GM12878 (cell line): ENCODE data around the gene WNT5B. TPM values are rescaled to one million over a fixed set of nuclear protein-coding genes. Genes with fewer than 3 reads are reported as not detected.

ENCODE experiments used
- ATAC-seq: fragments of 200-7000 bp; cut with Tn5 transposase; 3 replicates; pipeline ENCODE4 v1.9.1; 2020; ENCODE audit warnings: mild to moderate bottlenecking, moderate library complexity
- BruUV-seq: library from RNA; stranded (reverse); fragments of 400-500 nt; replicated peaks from 2 replicates; lab custom pipeline; 2021; lab: Mats Ljungman, UMichigan
- CTCF ChIA-PET: fragments of 300-600 bp; sonication (Branson Sonifier 250); formaldehyde crosslinking; extraction: SDS; loops from one replicate; lab custom pipeline; 2021; ENCODE audit warnings: inconsistent platforms; lab: Yijun Ruan, JAX
- POLR2A ChIA-PET: fragments of 350-600 bp; formaldehyde crosslinking; extraction: SDS; loops from one replicate; lab custom pipeline; 2021; ENCODE audit warnings: inconsistent platforms; lab: Charles Lee
- RAD21 ChIA-PET: fragments of 300-600 bp; sonication (Branson Sonifier 250); formaldehyde crosslinking; loops from one replicate; lab custom pipeline; 2023; ENCODE audit warnings: antibody characterized with exemption; ENCODE audit not compliant: unreplicated experiment; lab: Charles Lee
- SMC1A ChIA-PET: fragments of 300-600 bp; sonication (Branson Sonifier 250); formaldehyde crosslinking; loops from one replicate; lab custom pipeline; 2023; ENCODE audit not compliant: unreplicated experiment, uncharacterized antibody; lab: Charles Lee
- DNase-seq: peaks from one replicate; pipeline ENCODE4 v3.0.0-alpha.2; 2011; ENCODE audit warnings: low read depth, low spot score
- FAIRE-seq: peaks from 3 replicates; lab custom pipeline; 2011; peaks lifted over from hg19 to GRCh38; lab: Jason Lieb, UNC
- H2AFZ ChIP-seq: 2 replicates; pipeline ENCODE4 v1.6.0; 2011; ENCODE audit warnings: low read depth, low read length, control low read depth; ENCODE audit not compliant: control insufficient read depth
- H3K27ac ChIP-seq: 2 replicates; pipeline ENCODE4 v1.5.1; 2011; ENCODE audit warnings: control low read depth; ENCODE audit not compliant: control insufficient read depth, insufficient read depth
- H3K27me3 ChIP-seq, 2 experiments: replicated peaks in 1 of 2; 2 replicates each; pipeline versions ENCODE4 v1.6.0 to v1.6.1; 2011; ENCODE audit warnings: low read length in 1 of 2; ENCODE audit not compliant: control insufficient read depth in 2 of 2, insufficient read depth in 2 of 2
- H3K36me3 ChIP-seq, 2 experiments: 2 replicates each; pipeline ENCODE4 v1.5.1; 2011; ENCODE audit warnings: low read length in 1 of 2; ENCODE audit not compliant: control insufficient read depth in 2 of 2, insufficient read depth in 2 of 2
- H3K4me1 ChIP-seq: 2 replicates; pipeline ENCODE4 v1.6.1; 2011; ENCODE audit warnings: mild to moderate bottlenecking, low read length, moderate library complexity, mixed read lengths; ENCODE audit not compliant: control insufficient read depth, insufficient read depth
- H3K4me2 ChIP-seq: 2 replicates; pipeline ENCODE4 v1.6.0; 2011; ENCODE audit warnings: control low read depth; ENCODE audit not compliant: control insufficient read depth, insufficient read depth
- H3K4me3 ChIP-seq: fragments of 200-600 bp; sonication (generic); 2 replicates; pipeline ENCODE4 v1.5.1; 2016
- H3K79me2 ChIP-seq: 2 replicates; pipeline ENCODE4 v1.6.0; 2011; ENCODE audit warnings: low read length; ENCODE audit not compliant: control insufficient read depth, insufficient read depth
- H3K9ac ChIP-seq: 2 replicates; pipeline ENCODE4 v1.8.0; 2011; ENCODE audit warnings: low read length, control low read depth, mixed read lengths; ENCODE audit not compliant: control insufficient read depth, insufficient read depth
- H3K9me3 ChIP-seq: replicated peaks from 3 replicates; pipeline ENCODE4 v1.5.1; 2011; ENCODE audit warnings: mild to moderate bottlenecking, low read length; ENCODE audit not compliant: control insufficient read depth, insufficient read depth
- H4K20me1 ChIP-seq: 2 replicates; pipeline ENCODE4 v1.6.0; 2011; ENCODE audit not compliant: control insufficient read depth, insufficient read depth
- BACH1 ChIP-seq: fragments of 450-650 bp; IDR thresholded peaks from 2 replicates; pipeline ENCODE4 v1.6.1; 2017; ENCODE audit warnings: mild to moderate bottlenecking, borderline replicate concordance
- DPF2 ChIP-seq: fragments of 450-650 bp; IDR thresholded peaks from 2 replicates; pipeline ENCODE4 v1.6.1; 2017; ENCODE audit warnings: mild to moderate bottlenecking
- ELK1 ChIP-seq: IDR thresholded peaks from 2 replicates; pipeline ENCODE4 v1.6.1; 2012; ENCODE audit warnings: low read depth, low read length, improper control_type of control experiment
- GATAD2B ChIP-seq: fragments of 450-650 bp; conservative IDR thresholded peaks from 2 replicates; pipeline ENCODE4 v1.6.1; 2017; ENCODE audit warnings: low read depth, mild to moderate bottlenecking, moderate library complexity
- MEF2A ChIP-seq: IDR thresholded peaks from 2 replicates; pipeline ENCODE4 v1.6.1; 2011; ENCODE audit warnings: low read depth, mild to moderate bottlenecking, low read length, moderate library complexity; ENCODE audit not compliant: insufficient read depth
- POU2F2 ChIP-seq: IDR thresholded peaks from 3 replicates; pipeline ENCODE4 v1.6.1; 2011; ENCODE audit warnings: low read depth, mild to moderate bottlenecking, low read length, borderline replicate concordance
- TCF7 ChIP-seq: IDR thresholded peaks from 2 replicates; pipeline ENCODE4 v1.6.1; 2014; ENCODE audit warnings: antibody characterized with exemption, borderline replicate concordance
- YY1 ChIP-seq: IDR thresholded peaks from 2 replicates; pipeline ENCODE4 v1.6.1; 2011; ENCODE audit warnings: low read depth, mild to moderate bottlenecking, low read length
- ZBED1 ChIP-seq: IDR thresholded peaks from 2 replicates; pipeline ENCODE4 v1.6.1; 2016; ENCODE audit warnings: borderline replicate concordance
- WGBS: methylation state at CpG from one replicate; pipeline ENCODE4 v1.1.6; 2016; ENCODE audit warnings: low lambda C conversion rate; ENCODE audit not compliant: insufficient replicate concordance, insufficient coverage; ENCODE audit errors: missing lambda C conversion rate; 5-methylcytosine and 5-hydroxymethylcytosine counted together
- in situ Hi-C: fragments of 300-500 bp; cut with MboI; formaldehyde crosslinking; loops from 9 replicates; pipeline ENCODE4 v1.14.3; 2018; ENCODE audit warnings: mixed read lengths
- intact Hi-C: fragments of 100-400 bp; cut with micrococcal nuclease; formaldehyde crosslinking; loops from one replicate; pipeline ENCODE4 v1.14.2; 2022; ENCODE audit not compliant: unreplicated experiment
- polyA plus RNA-seq, 11 experiments: library from polyadenylated mRNA; depleted of rRNA in 4 of 11; unstranded in 6 of 11; stranded (reverse) in 5 of 11; fragments of >200 nt; fragmentation: Nextera tagmentation in 4 of 11; fragmentation: Illumina TruSeq in 1 of 11; extraction: Ambion mirVana in 4 of 11; extraction: Trizol in 1 of 11; gene quantifications; 1 replicate in 1 of 11; 2 replicates in 10 of 11; pipeline versions ENCODE4 v1.2.1 to v1.2.3, GENCODE V29; 2011 to 2016; ENCODE audit warnings: inconsistent platforms in 2 of 11, missing spikeins in 2 of 11, low read depth in 1 of 11
- total RNA-seq, 4 experiments: library from RNA; depleted of rRNA in 3 of 4; stranded (reverse); fragments of >200 nt in 3 of 4; fragmentation: Illumina TruSeq in 1 of 4; extraction: Trizol in 1 of 4; gene quantifications; 2 replicates each; pipeline versions ENCODE4 v1.2.1 to v1.2.3, GENCODE V29; 2013 to 2021

WNT5B gene
- total and polyA plus RNA-seq, 10 of the 15 experiments (the other 5 are each of a cell fraction or from before 2014, with no cell fraction given), result 0.45 to 18.3 (median 5.4) TPM

- TF ChIP-seq TCF7 (no peak), MEF2A (no peak), DPF2 (0 out of 2 replicates have a peak, but pooled peaks have one; percentile 32), GATAD2B (0 out of 2 replicates have a peak, but pooled peaks have one; percentile 56)
Observed at GRCh38 chr12:1593174-1594005, 35.6 kb upstream of the WNT5B start (continued).

- Histone ChIP-seq H3K36me3 (no peaks in the 10 kb centered on the region), H3K27me3 (no peaks in the 10 kb centered on the region), H3K4me3 (peak overlapping the region; percentile 97), H3K79me2 (peaks cover 46% of the 10 kb centered on the region), H3K4me2 (peak overlapping the region; percentile 76), H3K9ac (peak overlapping the region; percentile 27; the same call in 1 of the 2 replicates), H4K20me1 (no peaks in the 10 kb centered on the region), H3K4me1 (peaks cover 12% of the 10 kb centered on the region), H3K9me3 (no peaks in the 10 kb centered on the region), H3K27ac (peak overlapping the region; percentile 34), H2AFZ (peak overlapping the region; percentile 37)
- ATAC-seq (peak; percentile 50), DNase-seq (no peak), FAIRE-seq (no peak)
- ChIA-PET SMC1A (interaction anchor here (1.1 to 3.1 kb wide), 5 partner anchors 9 to 476 kb away, joined by 7 to 20 read pairs (median 19); no protein-coding TSS in a partner anchor), POLR2A (interaction anchor here (0.5 to 3.0 kb wide), 5 partner anchors 9 to 1277 kb away, joined by 3 to 23 read pairs (median 9); no protein-coding TSS in a partner anchor), CTCF (interaction anchor here (1.8 to 4.1 kb wide), 5 partner anchors 9 to 476 kb away, joined by 5 to 33 read pairs (median 16); no protein-coding TSS in a partner anchor), RAD21 (interaction anchor here (0.8 to 3.2 kb wide), 5 partner anchors 9 to 645 kb away, joined by 3 to 30 read pairs (median 15); partner anchors contain the start of gene RAD52)
- no peak for TF ChIP-seq DPF2
- TF ChIP-seq ELK1, result 0 out of 2 replicates have a peak, but pooled peaks have one; percentile 14
- peak; percentile 45; the same call in 1 of the 2 replicates for TF ChIP-seq BACH1
- TF ChIP-seq MEF2A, result no peak
- TF ChIP-seq GATAD2B, result peak; percentile 16; the same call in 1 of the 2 replicates
- no peak for TF ChIP-seq YY1
- TF ChIP-seq POU2F2, result 0 out of 3 replicates have a peak, but pooled peaks have one; percentile 7
- TF ChIP-seq ZBED1, result no peak
- BruUV-seq, result no TSS peak
- in situ Hi-C loops (no loop called here), intact Hi-C loops (no loop called here)
- WGBS, result 0% methylated on average over 2 of the region's 34 CpGs
Observed at GRCh38 chr12:1594006-1594260, 35.1 kb upstream of the WNT5B start.
